IPS-NIHi11 (cell line): ENCODE measurements around the gene AP5S1.
"Not testable (repeated sequence)": the region's sequence is repeated elsewhere in the genome, so short reads cannot be mapped to it uniquely, and the experiment has no call there.

ENCODE experiments used
- DNase-seq: peaks from one replicate; pipeline ENCODE4 v3.0.0; 2012; ENCODE audit warnings: mixed read lengths, low spot score

Gene AP5S1

DNA sequence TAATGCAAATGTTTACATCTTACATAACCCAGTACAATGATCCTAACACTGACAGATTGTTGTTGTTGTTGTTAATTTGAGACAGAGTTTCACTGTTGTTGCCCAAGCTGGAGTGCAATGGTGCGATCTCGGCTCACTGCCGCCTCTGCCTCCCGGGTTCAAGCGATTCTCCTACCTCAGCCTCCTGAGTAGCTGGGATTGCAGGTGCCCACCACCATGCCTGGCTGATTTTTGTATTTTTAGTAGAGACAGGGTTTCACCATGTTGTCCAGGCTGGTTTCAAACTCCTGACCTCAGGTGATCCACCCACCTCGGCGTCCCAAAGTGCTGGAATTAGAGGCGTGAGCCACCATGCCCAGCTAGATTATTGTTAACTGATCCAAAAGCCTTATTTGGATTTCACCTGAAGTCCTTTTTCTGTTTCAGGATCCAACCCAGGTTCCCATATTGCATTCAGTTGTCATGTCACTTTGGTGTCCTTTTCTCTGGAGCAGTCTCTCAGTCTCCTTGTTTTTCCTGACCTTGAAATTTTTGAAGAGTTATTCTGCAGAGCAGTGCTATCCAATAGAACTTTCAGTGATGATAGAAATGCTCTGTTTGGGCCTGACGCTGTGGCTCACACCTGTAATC lies 23.8 kb downstream of the AP5S1 start:
- not testable (repeated sequence) for DNase-seq

GRCh38 chr20:3846378-3846739 lies 26.0 kb downstream of the AP5S1 start:
- no peak for DNase-seq

GRCh38 chr20:3846740-3847428 lies 26.5 kb downstream of the AP5S1 start, which contains the start of gene MAVS:
Gene MAVS, plus strand, starts transcription at chr20:3846834. Its CDS starts 7,791 bp downstream, at chr20:3854625.
- DNase-seq: peak; percentile 99

DNA sequence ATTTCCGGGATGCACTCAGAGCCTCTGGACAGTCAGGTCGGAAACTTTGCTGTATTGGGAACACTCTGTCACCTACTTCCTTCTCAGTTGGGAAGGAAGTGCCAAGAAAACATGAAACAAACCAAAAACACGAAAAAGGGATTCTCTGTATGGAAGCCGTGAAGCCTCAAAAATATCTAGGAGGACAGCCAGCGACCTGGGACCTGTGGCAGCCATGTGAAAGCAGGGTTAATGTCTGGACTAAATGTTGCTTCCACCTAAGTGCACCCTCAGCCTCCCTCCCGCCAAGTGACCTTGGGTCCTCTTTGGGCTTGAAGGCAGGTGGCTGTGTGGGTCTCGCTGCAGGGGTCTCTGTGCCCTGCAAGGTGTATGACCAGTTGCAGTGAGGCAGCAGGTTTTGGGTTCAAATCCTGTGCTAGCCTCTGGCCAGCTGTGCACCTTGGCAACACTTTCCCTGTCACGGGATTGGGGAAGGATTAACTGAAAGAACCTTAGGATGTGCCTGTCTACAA lies 27.1 kb downstream of the AP5S1 start:
- DNase-seq: no peak

DNA sequence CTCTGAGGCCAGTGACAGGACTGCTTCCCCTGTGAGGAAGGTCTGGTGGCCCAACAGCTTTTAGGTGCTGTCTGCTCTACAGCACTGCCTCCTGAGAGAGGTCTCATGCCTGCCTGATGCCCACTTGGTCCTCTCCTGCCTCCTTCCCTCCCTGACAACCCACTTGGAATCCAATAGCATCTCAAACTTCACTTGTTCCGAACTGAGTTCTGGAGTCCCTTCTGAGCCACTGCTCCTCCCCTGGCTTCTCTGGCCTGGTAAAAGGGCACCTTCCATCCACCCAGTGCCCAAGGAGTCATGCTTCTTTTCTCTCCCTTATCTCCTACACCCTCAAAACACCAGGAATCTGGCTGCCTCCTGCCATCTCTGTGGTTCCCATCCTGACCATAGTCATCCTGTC lies 28.2 kb downstream of the AP5S1 start:
- DNase-seq: no peak

DNA sequence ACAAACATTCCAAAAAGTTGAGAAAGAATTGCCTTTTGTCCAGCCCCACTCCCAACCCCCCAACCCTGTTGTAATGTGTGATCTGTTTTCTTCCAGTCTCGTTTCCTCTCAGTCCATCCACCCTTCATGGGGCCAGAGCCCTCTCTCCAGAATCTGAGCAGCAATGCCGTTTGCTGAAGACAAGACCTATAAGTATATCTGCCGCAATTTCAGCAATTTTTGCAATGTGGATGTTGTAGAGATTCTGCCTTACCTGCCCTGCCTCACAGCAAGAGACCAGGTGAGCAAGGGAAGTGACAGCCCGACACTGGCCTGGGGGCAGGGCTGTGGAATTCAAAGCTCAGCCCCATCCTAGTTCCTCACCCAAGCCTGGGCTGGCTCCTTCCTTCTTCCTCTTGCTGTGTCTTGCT lies 34.1 kb downstream of the AP5S1 start:
- no peak for DNase-seq

- DNase-seq: no peak
These were observed 37.1 kb downstream of the AP5S1 start for GRCh38 chr20:3857405-3857804.

- no peak for DNase-seq
These were observed 38.3 kb downstream of the AP5S1 start for GRCh38 chr20:3858689-3859088.

DNA sequence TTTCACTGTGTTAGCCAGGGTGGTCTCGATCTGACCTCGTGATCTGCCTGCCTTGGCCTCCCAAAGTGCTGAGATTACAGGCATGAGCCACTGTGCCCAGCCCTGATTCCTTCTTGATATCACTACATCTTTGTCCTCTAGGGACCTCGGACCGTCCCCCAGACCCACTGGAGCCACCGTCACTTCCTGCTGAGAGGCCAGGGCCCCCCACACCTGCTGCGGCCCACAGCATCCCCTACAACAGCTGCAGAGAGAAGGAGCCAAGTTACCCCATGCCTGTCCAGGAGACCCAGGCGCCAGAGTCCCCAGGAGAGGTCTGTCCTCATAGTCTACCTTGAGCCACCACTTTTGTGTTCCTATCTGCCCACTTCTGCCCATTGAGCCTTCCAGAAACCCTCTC lies 40.8 kb downstream of the AP5S1 start:
- no peak for DNase-seq

DNA sequence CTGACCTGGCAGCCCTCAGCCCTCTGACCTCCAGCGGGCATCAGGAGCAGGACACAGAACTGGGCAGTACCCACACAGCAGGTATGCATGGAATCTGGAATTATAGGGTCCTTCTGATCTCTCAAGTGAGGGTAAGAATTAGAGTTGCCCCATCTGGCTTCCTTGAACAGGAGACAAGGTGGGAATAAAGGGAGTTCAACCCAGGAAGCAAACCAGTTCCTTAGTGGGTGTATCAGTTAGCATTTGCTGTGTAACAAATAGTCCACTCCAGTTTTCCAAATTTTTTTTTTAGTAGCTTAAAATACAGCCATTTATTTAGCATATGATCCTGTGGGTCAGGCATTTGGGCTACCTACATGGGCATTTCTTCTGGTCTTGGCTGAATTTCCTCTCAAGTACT lies 42.0 kb downstream of the AP5S1 start:
- no peak for DNase-seq

- no peak for DNase-seq
These were observed 43.0 kb downstream of the AP5S1 start for GRCh38 chr20:3863317-3863716.

GRCh38 chr20:3864518-3864917 lies 44.2 kb downstream of the AP5S1 start:
- DNase-seq: no peak

GRCh38 chr20:3865152-3865886 lies 45.0 kb downstream of the AP5S1 start:
- DNase-seq: no peak

GRCh38 chr20:3865887-3866407 lies 45.6 kb downstream of the AP5S1 start:
- no peak for DNase-seq

DNA sequence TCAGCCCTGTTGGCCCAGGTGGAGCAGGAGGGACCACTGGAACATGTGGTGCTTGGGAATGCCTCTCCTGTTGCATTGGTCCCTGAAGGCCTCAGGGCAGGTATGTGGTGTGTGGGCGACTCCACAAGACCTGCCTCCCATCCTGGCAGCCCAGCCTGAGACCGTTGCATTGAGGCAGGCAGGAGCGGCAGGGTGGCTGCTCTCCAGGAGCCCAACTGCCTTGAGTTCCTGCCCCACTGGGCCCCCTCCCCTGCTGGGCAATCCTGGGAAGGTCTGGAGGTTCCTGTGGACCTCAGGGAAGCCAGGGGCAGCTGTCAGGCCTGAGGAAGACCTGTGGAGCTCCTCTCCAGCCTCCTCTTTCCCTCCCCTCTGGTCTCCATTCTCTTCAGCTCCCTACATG lies 46.1 kb downstream of the AP5S1 start:
- DNase-seq: no peak

GRCh38 chr20:3867802-3868201 lies 47.5 kb downstream of the AP5S1 start:
- DNase-seq: no peak

GRCh38 chr20:3869839-3870634 lies 49.7 kb downstream of the AP5S1 start:
- no peak for DNase-seq

DNA sequence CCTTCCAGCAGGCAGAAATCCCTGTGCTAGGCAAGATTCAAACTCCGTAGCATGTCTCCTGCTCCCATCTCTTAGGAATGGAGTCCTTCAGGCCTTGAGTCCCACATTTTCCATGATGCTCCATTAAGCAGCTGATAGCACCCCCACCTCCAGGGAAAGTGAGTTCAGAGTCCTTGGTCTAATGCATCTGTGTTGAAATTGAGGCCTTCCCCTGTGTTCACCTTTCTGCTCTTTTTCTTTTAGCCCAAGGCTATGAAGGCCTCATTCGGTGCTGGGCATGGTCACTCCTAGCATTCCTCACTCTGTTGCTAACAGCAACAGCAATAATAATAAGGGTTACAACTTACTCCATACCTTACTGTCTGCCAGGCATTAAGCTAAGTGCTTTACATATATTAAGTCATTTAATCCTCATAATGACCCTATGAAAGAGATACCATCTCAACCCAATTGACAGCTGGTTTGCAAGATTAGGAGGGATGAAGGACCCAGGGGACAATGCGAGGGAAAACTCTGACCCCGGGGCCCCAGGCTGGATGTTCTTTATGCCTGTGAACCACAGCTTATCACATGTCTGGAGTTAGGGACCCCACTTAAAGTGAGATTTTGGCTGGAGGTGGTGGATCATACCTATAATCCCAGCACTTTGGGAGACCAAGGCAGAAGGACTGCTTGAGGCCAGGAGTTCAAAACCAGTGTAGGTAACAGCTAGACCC lies 51.4 kb downstream of the AP5S1 start:
- DNase-seq: no peak

DNA sequence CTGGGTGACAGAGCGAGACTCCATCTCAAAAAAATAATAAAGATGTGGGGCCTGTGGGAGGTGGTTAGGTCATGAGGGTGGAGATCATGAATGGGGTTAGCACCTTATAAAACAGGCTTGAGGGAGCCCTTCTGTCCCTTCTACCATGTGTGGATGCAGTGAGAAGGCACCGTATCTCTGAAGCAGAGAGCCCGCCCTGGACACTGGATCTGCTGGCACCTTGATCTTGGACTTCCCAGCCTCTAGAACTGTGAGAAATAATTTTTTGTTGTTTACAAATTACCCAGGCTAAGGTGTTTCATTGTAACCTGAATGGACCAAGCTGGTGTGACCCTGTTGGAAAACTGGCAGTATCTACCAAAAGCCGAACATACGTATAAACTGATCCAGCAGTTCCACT lies 53.2 kb downstream of the AP5S1 start:
- DNase-seq: no peak

DNA sequence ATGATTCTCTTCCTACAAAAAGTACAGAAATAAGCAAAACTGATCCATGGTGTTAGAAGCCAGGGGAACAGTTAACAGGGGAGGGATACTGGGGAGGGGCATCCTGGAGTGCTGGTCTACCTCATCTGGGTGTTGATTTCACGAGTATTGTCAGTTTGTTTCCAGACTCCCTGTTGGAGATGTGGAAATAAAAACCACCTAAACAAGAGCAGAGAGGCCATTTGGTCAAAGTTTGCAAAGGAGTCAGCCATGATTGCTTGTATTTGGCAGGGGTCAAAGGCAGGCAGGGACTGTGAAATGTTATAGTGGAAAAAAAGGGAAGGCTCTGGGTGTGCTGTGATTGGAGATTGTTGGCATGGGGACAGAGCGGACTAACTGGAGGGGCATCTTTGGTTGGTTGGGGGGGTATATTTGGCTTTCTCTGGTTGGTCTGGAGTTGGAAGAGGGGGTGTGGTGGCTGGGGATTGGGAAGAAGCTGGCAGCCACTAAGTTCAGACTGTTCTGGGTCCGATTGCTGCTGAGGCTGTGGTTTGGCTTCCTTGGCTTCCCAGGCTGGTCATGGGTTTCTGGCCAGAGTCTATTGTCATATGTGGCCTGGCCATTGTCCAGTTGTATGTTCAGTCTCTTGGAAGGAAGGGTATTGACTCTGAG lies 54.0 kb downstream of the AP5S1 start:
- DNase-seq: no peak
